ENCODE data around the gene GNB1L. TPM values are rescaled to one million over a fixed set of nuclear protein-coding genes. Genes with fewer than 3 reads are reported as not detected.

Gene GNB1L
- total RNA-seq, 1 experiment from 2014 or later: 27.0 TPM

- no peak overlapping the region for H3K9ac ChIP-seq (ENCODE audit: low read length)
- no peaks in the 10 kb centered on the region for H3K27me3 ChIP-seq (ENCODE audit: low read length)
- H3F3A ChIP-seq (ENCODE audit: low read length, unreplicated experiment): no peaks in the 10 kb centered on the region
- intact Hi-C loops (cut with micrococcal nuclease): no loop called here
- no peak for TF ChIP-seq EZH2phosphoT487 (IDR thresholded peaks at IDR 0.05; ENCODE audit: borderline replicate concordance, low read length)
- TF ChIP-seq CTCF (conservative IDR thresholded peaks at IDR 0.05; ENCODE audit: low read depth, low read length): no peak
- no peak for TF ChIP-seq EZH2 (IDR thresholded peaks at IDR 0.05; ENCODE audit: low read length, unreplicated experiment)
- H2AFZ ChIP-seq (ENCODE audit: low read length): no peak overlapping the region
- ChIA-PET POLR2A (ENCODE audit: unreplicated experiment) (no interaction called here), CTCF (no interaction called here)
- DNase-seq: no peak
- H3K4me2 ChIP-seq (ENCODE audit: low read length): no peak overlapping the region
- H3K36me3 ChIP-seq (ENCODE audit: low read depth, low read length): no peaks in the 10 kb centered on the region
- no peak overlapping the region for H3K4me3 ChIP-seq (ENCODE audit: low read length)
- H3K27ac ChIP-seq (ENCODE audit: low read length): no peak overlapping the region
- no peaks in the 10 kb centered on the region for H3K9me3 ChIP-seq (ENCODE audit: low read length)
- H4K20me1 ChIP-seq (ENCODE audit: low read length): no peaks in the 10 kb centered on the region
- BruUV-seq (replicated peaks): no TSS peak
- no peaks in the 10 kb centered on the region for H3K9me2 ChIP-seq (replicated peaks; ENCODE audit: low read length)
- H3K79me2 ChIP-seq (ENCODE audit: low read length): no peaks in the 10 kb centered on the region
- no peak for ATAC-seq
- H3K4me1 ChIP-seq (ENCODE audit: insufficient read depth, low read length): peaks cover 11% of the 10 kb centered on the region
Measured at GRCh38 chr22:19747551-19747950, 107.1 kb downstream of the GNB1L start.

GRCh38 chr22:19746726-19747125 is 107.9 kb downstream of the GNB1L start:
- ATAC-seq: no peak
- intact Hi-C loops (cut with micrococcal nuclease): no loop called here
- Histone ChIP-seq H3F3A (ENCODE audit: low read length, unreplicated experiment) (no peaks in the 10 kb centered on the region), H4K20me1 (ENCODE audit: low read length) (no peaks in the 10 kb centered on the region), H3K4me1 (ENCODE audit: insufficient read depth, low read length) (peaks cover 11% of the 10 kb centered on the region), H3K27me3 (ENCODE audit: low read length) (no peaks in the 10 kb centered on the region), H3K4me3 (ENCODE audit: low read length) (no peak overlapping the region), H3K4me2 (ENCODE audit: low read length) (no peak overlapping the region), H3K36me3 (ENCODE audit: low read depth, low read length) (no peaks in the 10 kb centered on the region), H2AFZ (ENCODE audit: low read length) (no peak overlapping the region), H3K9ac (ENCODE audit: low read length) (no peak overlapping the region), H3K9me3 (ENCODE audit: low read length) (no peaks in the 10 kb centered on the region), H3K79me2 (ENCODE audit: low read length) (no peaks in the 10 kb centered on the region), H3K27ac (ENCODE audit: low read length) (no peak overlapping the region), H3K9me2 (replicated peaks; ENCODE audit: low read length) (no peaks in the 10 kb centered on the region)
- no peak for DNase-seq
- BruUV-seq (replicated peaks): no TSS peak
- TF ChIP-seq CTCF (conservative IDR thresholded peaks at IDR 0.05; ENCODE audit: low read depth, low read length) (no peak), EZH2 (IDR thresholded peaks at IDR 0.05; ENCODE audit: low read length, unreplicated experiment) (no peak), EZH2phosphoT487 (IDR thresholded peaks at IDR 0.05; ENCODE audit: borderline replicate concordance, low read length) (no peak)
- ChIA-PET POLR2A (ENCODE audit: unreplicated experiment) (no interaction called here), CTCF (no interaction called here)

- DNase-seq (no peak), ATAC-seq (no peak; the same call in 1 of the 2 replicates)
- no peak overlapping the region for H3K27ac ChIP-seq (ENCODE audit: low read length)
- TF ChIP-seq EZH2 (IDR thresholded peaks at IDR 0.05; ENCODE audit: low read length, unreplicated experiment) (no peak), EZH2phosphoT487 (IDR thresholded peaks at IDR 0.05; ENCODE audit: borderline replicate concordance, low read length) (no peak), CTCF (conservative IDR thresholded peaks at IDR 0.05; ENCODE audit: low read depth, low read length) (no peak)
- no peaks in the 10 kb centered on the region for H3K27me3 ChIP-seq (ENCODE audit: low read length)
- H3K9me2 ChIP-seq (replicated peaks; ENCODE audit: low read length): no peaks in the 10 kb centered on the region
- H3K9me3 ChIP-seq (ENCODE audit: low read length): no peaks in the 10 kb centered on the region
- H3F3A ChIP-seq (ENCODE audit: low read length, unreplicated experiment): no peaks in the 10 kb centered on the region
- H3K9ac ChIP-seq (ENCODE audit: low read length): no peak overlapping the region
- no peak overlapping the region for H2AFZ ChIP-seq (ENCODE audit: low read length)
- no TSS peak for BruUV-seq (replicated peaks)
- H3K4me1 ChIP-seq (ENCODE audit: insufficient read depth, low read length): no peaks in the 10 kb centered on the region
- intact Hi-C loops (cut with micrococcal nuclease): no loop called here
- POLR2A ChIA-PET (ENCODE audit: unreplicated experiment): no interaction called here
- CTCF ChIA-PET: interaction anchor here (0.5 kb wide), 1 partner anchor 220 kb away, joined by 3 read pairs; no protein-coding TSS in a partner anchor
- H3K4me3 ChIP-seq (ENCODE audit: low read length): no peak overlapping the region
- no peaks in the 10 kb centered on the region for H3K36me3 ChIP-seq (ENCODE audit: low read depth, low read length)
- no peaks in the 10 kb centered on the region for H3K79me2 ChIP-seq (ENCODE audit: low read length)
- no peak overlapping the region for H3K4me2 ChIP-seq (ENCODE audit: low read length)
- H4K20me1 ChIP-seq (ENCODE audit: low read length): no peaks in the 10 kb centered on the region
Measured at GRCh38 chr22:19745155-19746101, 109.2 kb downstream of the GNB1L start.
